ENCODE measurements around the gene TMEM184A. TPM values are rescaled to one million over a fixed set of nuclear protein-coding genes. Genes with fewer than 3 reads are reported as not detected.

Gene TMEM184A
- total RNA-seq, 4 donors from 2014 or later = 0.19 to 3.1 (median 0.32) TPM; not detected in 1

DNA sequence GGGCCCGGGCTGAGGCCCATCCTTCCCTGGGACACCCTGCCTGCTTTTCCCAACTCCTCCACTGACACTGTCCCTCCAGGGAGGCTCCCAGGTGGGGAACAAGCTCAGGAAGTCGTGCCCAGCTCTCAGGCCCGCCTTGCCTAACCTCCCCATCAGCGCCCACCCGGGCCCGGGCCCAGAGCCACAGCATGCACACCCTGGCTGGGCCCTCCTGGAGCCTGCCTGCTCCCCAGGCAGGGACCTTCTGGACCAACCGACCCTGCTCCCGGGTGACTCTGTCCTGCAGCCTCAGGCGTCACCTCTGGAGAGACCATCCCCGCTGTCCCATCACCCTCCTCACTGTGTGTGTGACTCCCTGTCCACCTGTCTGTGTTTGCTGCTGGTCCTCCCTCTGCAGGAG is 1.8 kb upstream of the TMEM184A start:
- ATAC-seq (ENCODE audit: low FRiP score) (no peak), DNase-seq (ENCODE audit: low spot score) (no peak)
- TF ChIP-seq, protein P1, sequence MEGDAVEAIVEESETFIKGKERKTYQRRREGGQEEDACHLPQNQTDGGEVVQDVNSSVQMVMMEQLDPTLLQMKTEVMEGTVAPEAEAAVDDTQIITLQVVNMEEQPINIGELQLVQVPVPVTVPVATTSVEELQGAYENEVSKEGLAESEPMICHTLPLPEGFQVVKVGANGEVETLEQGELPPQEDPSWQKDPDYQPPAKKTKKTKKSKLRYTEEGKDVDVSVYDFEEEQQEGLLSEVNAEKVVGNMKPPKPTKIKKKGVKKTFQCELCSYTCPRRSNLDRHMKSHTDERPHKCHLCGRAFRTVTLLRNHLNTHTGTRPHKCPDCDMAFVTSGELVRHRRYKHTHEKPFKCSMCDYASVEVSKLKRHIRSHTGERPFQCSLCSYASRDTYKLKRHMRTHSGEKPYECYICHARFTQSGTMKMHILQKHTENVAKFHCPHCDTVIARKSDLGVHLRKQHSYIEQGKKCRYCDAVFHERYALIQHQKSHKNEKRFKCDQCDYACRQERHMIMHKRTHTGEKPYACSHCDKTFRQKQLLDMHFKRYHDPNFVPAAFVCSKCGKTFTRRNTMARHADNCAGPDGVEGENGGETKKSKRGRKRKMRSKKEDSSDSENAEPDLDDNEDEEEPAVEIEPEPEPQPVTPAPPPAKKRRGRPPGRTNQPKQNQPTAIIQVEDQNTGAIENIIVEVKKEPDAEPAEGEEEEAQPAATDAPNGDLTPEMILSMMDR (IDR thresholded peaks at IDR 0.05) = no peak

DNA sequence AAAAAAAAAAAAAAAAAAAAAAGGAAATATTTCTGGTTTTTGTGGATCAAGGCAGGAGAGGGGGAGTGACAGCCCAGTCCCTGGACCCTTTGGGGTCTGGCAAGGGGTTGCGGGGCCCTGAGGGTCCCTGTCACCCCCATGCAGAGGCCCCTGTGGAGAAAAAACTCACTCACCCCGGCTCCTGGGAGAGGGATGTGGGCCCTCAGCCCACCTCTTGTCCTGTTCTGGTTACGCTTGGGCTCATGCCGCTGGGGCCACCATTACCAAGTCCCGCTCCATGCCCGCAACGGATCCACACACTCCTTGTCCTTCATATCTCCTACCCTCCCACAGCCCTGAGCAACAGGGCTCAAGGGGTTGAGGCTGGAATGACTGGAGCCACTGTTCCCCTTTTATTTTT is 1.0 kb upstream of the TMEM184A start:
- no peak for ATAC-seq (ENCODE audit: low FRiP score)
- TF ChIP-seq, protein P1 (IDR thresholded peaks at IDR 0.05) = no peak
- no peak for DNase-seq (ENCODE audit: low spot score)

DNA sequence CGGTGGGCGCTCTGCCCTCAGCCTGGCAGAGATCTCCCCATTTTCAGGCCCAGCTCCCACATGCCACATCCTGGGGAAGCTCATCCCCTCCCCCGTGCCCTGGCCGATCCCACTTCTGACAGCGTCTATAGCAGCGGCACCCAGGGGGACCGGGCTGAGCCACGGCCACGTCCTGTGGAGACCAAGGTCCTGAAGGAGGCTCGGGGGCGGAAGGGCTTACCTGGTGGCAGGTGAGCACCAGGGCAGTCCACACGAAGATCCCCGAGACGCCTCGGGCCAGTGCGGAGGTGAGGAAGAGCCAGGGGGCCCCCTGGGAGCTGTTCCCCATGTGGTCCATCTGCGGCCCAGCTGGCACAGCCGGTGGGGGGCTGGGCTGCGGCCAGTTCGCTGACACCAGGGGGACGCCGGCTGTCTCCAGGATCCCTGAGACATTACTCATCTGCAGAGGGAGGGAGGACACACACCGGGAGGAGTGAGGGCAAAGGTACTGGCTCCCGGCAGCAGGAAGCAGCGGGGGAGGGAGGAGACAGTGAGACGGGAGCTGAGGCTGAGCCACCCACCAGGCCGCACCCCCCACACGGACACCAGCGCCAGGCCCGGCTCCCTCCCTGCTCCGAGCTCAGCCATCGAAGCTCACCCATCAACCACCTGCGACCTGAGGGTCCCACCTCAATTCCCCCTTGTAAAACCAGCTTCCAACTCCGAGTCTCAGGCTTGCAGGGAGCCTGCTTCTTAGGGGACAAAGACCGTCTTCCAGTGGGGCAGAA is 776 bp downstream of the TMEM184A start:
- ATAC-seq (ENCODE audit: low FRiP score) = peak; percentile 65
- TF ChIP-seq, protein P1 (IDR thresholded peaks at IDR 0.05) = no peak
- DNase-seq (ENCODE audit: low spot score) = no peak

DNA sequence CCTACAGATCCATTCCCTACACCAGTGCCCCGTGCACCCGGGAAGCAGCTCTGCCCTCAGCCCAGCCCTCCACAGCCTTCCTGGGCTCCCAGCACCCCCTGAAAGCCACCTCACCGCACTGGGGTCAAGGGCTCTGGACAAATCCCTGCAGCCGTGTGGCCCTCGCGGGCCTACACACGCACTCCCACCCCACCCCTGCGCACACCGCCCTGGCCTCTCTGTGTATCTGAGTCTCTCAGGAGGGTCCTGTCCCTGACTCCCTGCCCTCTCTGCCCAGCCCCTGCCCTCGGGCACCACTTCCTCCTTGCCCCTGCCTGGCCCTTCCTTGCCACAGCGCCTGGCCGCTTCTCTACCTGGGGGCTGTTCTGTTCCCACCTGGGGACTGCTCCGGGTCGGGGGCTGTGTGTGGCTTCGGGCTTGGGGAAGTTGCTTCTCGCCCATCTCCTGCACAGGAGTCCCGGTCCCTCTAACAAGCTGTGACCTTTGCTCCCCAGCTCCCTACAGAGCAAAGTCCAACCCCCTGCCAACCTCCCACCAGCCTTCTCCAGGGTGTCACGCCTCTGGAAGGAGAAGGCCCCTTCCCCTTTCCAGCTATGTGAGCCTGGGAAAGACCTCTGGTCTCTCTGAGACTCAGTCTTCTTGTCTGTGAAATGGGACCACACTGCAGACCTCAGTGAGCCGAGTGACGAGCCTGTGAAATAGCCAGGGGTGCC is 1.5 kb downstream of the TMEM184A start:
- TF ChIP-seq, protein P1 (IDR thresholded peaks at IDR 0.05) = no peak
- ATAC-seq (ENCODE audit: low FRiP score) (no peak), DNase-seq (ENCODE audit: low spot score) (no peak)

DNA sequence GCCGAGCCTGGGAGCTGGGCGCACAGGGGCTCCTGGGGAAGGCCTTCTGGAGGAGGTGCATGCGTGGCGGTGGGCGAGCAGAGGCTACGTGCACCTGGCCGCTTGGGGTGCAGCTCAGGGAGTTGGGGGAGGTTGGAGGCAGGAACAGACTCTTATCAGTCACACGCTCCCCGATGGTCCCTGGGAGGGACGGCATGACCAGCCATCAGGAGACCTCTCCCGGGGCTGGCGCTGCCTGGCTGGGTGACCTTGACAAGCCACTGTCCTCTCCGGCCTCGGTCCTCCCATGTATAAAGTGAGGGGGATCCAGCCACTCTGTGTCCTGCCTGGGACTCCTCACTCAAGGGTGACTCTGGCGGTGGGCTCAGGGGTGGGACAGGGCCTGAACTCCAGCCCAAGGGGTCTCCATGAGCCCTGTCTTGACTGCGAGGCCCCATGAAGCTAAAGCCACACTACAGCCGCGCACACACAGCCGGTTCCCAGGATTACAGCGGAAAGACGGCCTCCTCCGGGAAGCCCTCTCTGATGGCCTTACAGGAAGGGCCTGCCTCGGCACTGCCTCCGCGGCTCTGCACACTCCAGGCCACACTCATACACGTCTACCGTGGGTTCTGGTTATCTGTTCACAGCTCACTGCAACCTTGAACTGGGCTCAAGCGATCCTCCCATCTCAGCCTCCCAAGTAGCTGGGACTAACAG is 2.3 kb downstream of the TMEM184A start:
- ATAC-seq (ENCODE audit: low FRiP score) (no peak), DNase-seq (ENCODE audit: low spot score) (no peak)
- TF ChIP-seq, protein P1 (IDR thresholded peaks at IDR 0.05) = no peak

DNA sequence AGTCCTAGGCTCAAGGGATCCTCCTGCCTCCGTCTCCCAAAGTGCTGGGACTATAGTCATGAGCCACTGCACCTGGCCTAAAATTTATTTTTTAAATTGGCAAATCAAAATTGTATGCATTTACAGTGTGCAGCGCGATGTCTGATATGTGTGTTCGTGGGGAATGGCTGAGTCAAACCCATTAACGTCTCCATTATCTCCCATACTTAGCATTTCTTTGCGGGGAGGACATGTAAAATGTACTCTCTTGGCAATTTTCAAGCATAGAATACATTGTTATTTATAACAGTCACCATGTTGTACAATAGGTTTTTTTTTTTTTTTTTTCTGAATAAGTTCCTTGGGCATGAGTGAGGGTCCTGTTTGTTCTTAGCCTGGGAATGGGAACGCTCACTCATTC is 3.8 kb downstream of the TMEM184A start:
- DNase-seq (ENCODE audit: low spot score) (no peak), ATAC-seq (ENCODE audit: low FRiP score) (no peak)
- TF ChIP-seq, protein P1 (IDR thresholded peaks at IDR 0.05) = no peak
